Astrocyte (in vitro differentiated cells and primary cell): ENCODE data around the gene NPAS3. TPM values are rescaled to one million over a fixed set of nuclear protein-coding genes. Genes with fewer than 3 reads are reported as not detected.

ENCODE experiments used
- DNase-seq: peaks from one replicate; pipeline ENCODE4 v3.0.0-alpha.2; 2010; ENCODE audit warnings: low read depth
- FAIRE-seq: peaks from 2 replicates; lab custom pipeline; 2011; peaks lifted over from hg19 to GRCh38; lab: Jason Lieb, UNC
- H2AFZ ChIP-seq: 2 replicates; pipeline ENCODE4 v1.6.0; 2012; ENCODE audit warnings: low read depth, low read length, inconsistent platforms
- H3K27ac ChIP-seq: 2 replicates; pipeline ENCODE4 v1.5.1; 2011; ENCODE audit warnings: low read depth, low read length, inconsistent platforms
- H3K27me3 ChIP-seq: 2 replicates; pipeline ENCODE4 v1.6.0; 2011; ENCODE audit warnings: low read length, inconsistent platforms; ENCODE audit not compliant: insufficient read depth
- H3K36me3 ChIP-seq: 2 replicates; pipeline ENCODE4 v1.5.1; 2011; ENCODE audit warnings: low read length, inconsistent platforms; ENCODE audit not compliant: insufficient read depth
- H3K4me1 ChIP-seq: 2 replicates; pipeline ENCODE4 v1.5.1; 2011; ENCODE audit warnings: low read length, inconsistent platforms; ENCODE audit not compliant: insufficient read depth
- H3K4me2 ChIP-seq: 2 replicates; pipeline ENCODE4 v1.6.0; 2012; ENCODE audit warnings: low read length, inconsistent platforms
- H3K4me3 ChIP-seq: 2 replicates; pipeline ENCODE4 v1.5.1; 2011; ENCODE audit warnings: low read depth, mild to moderate bottlenecking, low read length, inconsistent platforms; ENCODE audit not compliant: insufficient read depth
- H3K79me2 ChIP-seq: 2 replicates; pipeline ENCODE4 v1.6.0; 2012; ENCODE audit warnings: mild to moderate bottlenecking, low read length, inconsistent platforms; ENCODE audit not compliant: insufficient read depth
- H3K9ac ChIP-seq: 2 replicates; pipeline ENCODE4 v1.6.0; 2012; ENCODE audit warnings: mild to moderate bottlenecking, low read length, inconsistent platforms
- H3K9me3 ChIP-seq: 2 replicates; pipeline ENCODE4 v1.5.1; 2012; ENCODE audit warnings: low read depth, mild to moderate bottlenecking, low read length, inconsistent platforms; ENCODE audit not compliant: insufficient read depth
- H4K20me1 ChIP-seq: 2 replicates; pipeline ENCODE4 v1.6.0; 2012; ENCODE audit warnings: low read length, inconsistent platforms; ENCODE audit not compliant: insufficient read depth
- H3K27ac Mint-ChIP-seq: one replicate; pipeline ENCODE4 v1.8.0; 2021; ENCODE audit warnings: mild to moderate bottlenecking, mixed read lengths; ENCODE audit not compliant: unreplicated experiment
- H3K27me3 Mint-ChIP-seq: one replicate; pipeline ENCODE4 v1.8.0; 2021; ENCODE audit warnings: low read depth, mixed read lengths; ENCODE audit not compliant: unreplicated experiment
- H3K36me3 Mint-ChIP-seq: one replicate; pipeline ENCODE4 v1.8.0; 2021; ENCODE audit warnings: low read depth, mixed read lengths; ENCODE audit not compliant: unreplicated experiment
- H3K4me1 Mint-ChIP-seq: one replicate; pipeline ENCODE4 v1.8.0; 2021; ENCODE audit warnings: low read depth, mixed read lengths; ENCODE audit not compliant: unreplicated experiment
- H3K4me3 Mint-ChIP-seq: one replicate; pipeline ENCODE4 v1.8.0; 2021; ENCODE audit warnings: mild to moderate bottlenecking, moderate library complexity, mixed read lengths; ENCODE audit not compliant: unreplicated experiment
- H3K9me3 Mint-ChIP-seq: one replicate; pipeline ENCODE4 v1.8.0; 2021; ENCODE audit warnings: mild to moderate bottlenecking, mixed read lengths; ENCODE audit not compliant: unreplicated experiment
- CTCF ChIP-seq: IDR thresholded peaks from 2 replicates; pipeline ENCODE4 v1.5.1; 2011; ENCODE audit warnings: low read depth, mild to moderate bottlenecking, inconsistent platforms, low read length, moderate library complexity; ENCODE audit not compliant: insufficient read depth
- EZH2 ChIP-seq: IDR thresholded peaks from 2 replicates; pipeline ENCODE4 v1.6.1; 2012; ENCODE audit warnings: mild to moderate bottlenecking, low read length, inconsistent platforms; ENCODE audit not compliant: insufficient read depth
- total RNA-seq: library from RNA; stranded (reverse); gene quantifications from 2 replicates; pipeline ENCODE4 v1.2.1, GENCODE V29; 2021

NPAS3 gene
- total RNA-seq, 1 donor from 2014 or later = 2.6 TPM

- Histone ChIP-seq H3K4me2 (no peak overlapping the region), H2AFZ (no peak overlapping the region), H3K79me2 (no peaks in the 10 kb centered on the region), H3K4me3 (no peak overlapping the region), H3K9ac (no peak overlapping the region), H3K4me1 (no peaks in the 10 kb centered on the region), H3K36me3 (no peaks in the 10 kb centered on the region), H3K9me3 (no peaks in the 10 kb centered on the region), H3K27ac (no peak overlapping the region), H4K20me1 (no peaks in the 10 kb centered on the region), H3K27me3 (no peaks in the 10 kb centered on the region)
- Mint-ChIP-seq H3K4me1 (peaks cover 5% of the 10 kb centered on the region), H3K36me3 (no peaks in the 10 kb centered on the region), H3K4me3 (no peak overlapping the region), H3K9me3 (no peaks in the 10 kb centered on the region), H3K27me3 (no peaks in the 10 kb centered on the region), H3K27ac (no peak overlapping the region)
- FAIRE-seq (no peak), DNase-seq (no peak)
- TF ChIP-seq EZH2 (no peak), CTCF (no peak)
Measured at GRCh38 chr14:33450416-33450815, 511.7 kb downstream of the NPAS3 start.

- DNase-seq (no peak), FAIRE-seq (no peak)
- no peaks in the 10 kb centered on the region for H3K9me3 ChIP-seq
- H4K20me1 ChIP-seq = no peaks in the 10 kb centered on the region
- no peak overlapping the region for H3K4me2 ChIP-seq
- no peaks in the 10 kb centered on the region for H3K27me3 Mint-ChIP-seq
- H3K9me3 Mint-ChIP-seq = no peaks in the 10 kb centered on the region
- no peak overlapping the region for H3K4me3 Mint-ChIP-seq
- no peaks in the 10 kb centered on the region for H3K36me3 Mint-ChIP-seq
- no peak overlapping the region for H3K4me3 ChIP-seq
- H3K79me2 ChIP-seq = no peaks in the 10 kb centered on the region
- H3K4me1 Mint-ChIP-seq = peaks cover 5% of the 10 kb centered on the region
- no peak overlapping the region for H3K27ac ChIP-seq
- H3K9ac ChIP-seq = no peak overlapping the region
- H3K27ac Mint-ChIP-seq = no peak overlapping the region
- no peaks in the 10 kb centered on the region for H3K4me1 ChIP-seq
- H2AFZ ChIP-seq = no peak overlapping the region
- no peak for TF ChIP-seq CTCF
- TF ChIP-seq EZH2 = no peak
- H3K36me3 ChIP-seq = no peaks in the 10 kb centered on the region
- no peaks in the 10 kb centered on the region for H3K27me3 ChIP-seq
Measured at GRCh38 chr14:33451211-33451610, 512.5 kb downstream of the NPAS3 start.

- H3K27ac Mint-ChIP-seq = no peak overlapping the region
- DNase-seq (no peak), FAIRE-seq (no peak)
- Histone ChIP-seq H3K36me3 (no peaks in the 10 kb centered on the region), H3K9me3 (no peaks in the 10 kb centered on the region), H3K4me1 (no peaks in the 10 kb centered on the region), H4K20me1 (no peaks in the 10 kb centered on the region), H3K4me3 (no peak overlapping the region), H3K4me2 (no peak overlapping the region), H3K79me2 (no peaks in the 10 kb centered on the region), H2AFZ (no peak overlapping the region), H3K9ac (no peak overlapping the region), H3K27me3 (no peaks in the 10 kb centered on the region), H3K27ac (no peak overlapping the region)
- H3K27me3 Mint-ChIP-seq = no peaks in the 10 kb centered on the region
- no peaks in the 10 kb centered on the region for H3K9me3 Mint-ChIP-seq
- no peaks in the 10 kb centered on the region for H3K36me3 Mint-ChIP-seq
- no peak for TF ChIP-seq EZH2
- TF ChIP-seq CTCF = no peak
- H3K4me1 Mint-ChIP-seq = peaks cover 9% of the 10 kb centered on the region
- no peak overlapping the region for H3K4me3 Mint-ChIP-seq
Measured at GRCh38 chr14:33452995-33453394, 514.3 kb downstream of the NPAS3 start.
